Measurements from ENCODE around the gene ABCD1.

ABCD1 gene

GRCh38 chrX:153725039-153725831 is 579 bp downstream of the ABCD1 start:
- TF ChIP-seq CTCF (IDR thresholded peaks at IDR 0.05), result no peak

- no peak for TF ChIP-seq CTCF (IDR thresholded peaks at IDR 0.05)
These were observed 1.2 kb downstream of the ABCD1 start for GRCh38 chrX:153725832-153726285.

- no peak for TF ChIP-seq CTCF (IDR thresholded peaks at IDR 0.05)
These were observed 1.8 kb downstream of the ABCD1 start for GRCh38 chrX:153726286-153727122.

- no peak for TF ChIP-seq CTCF (IDR thresholded peaks at IDR 0.05)
These were observed 2.7 kb downstream of the ABCD1 start for GRCh38 chrX:153727123-153727931.

- TF ChIP-seq CTCF (IDR thresholded peaks at IDR 0.05), result no peak
These were observed 3.4 kb downstream of the ABCD1 start for GRCh38 chrX:153728095-153728494.

- TF ChIP-seq CTCF (IDR thresholded peaks at IDR 0.05), result no peak
These were observed 4.4 kb downstream of the ABCD1 start for GRCh38 chrX:153728951-153729631.

All from LNCAP (cell line).